ENCODE results near the gene CCDC167. TPM values are rescaled to one million over a fixed set of nuclear protein-coding genes. Genes with fewer than 3 reads are reported as not detected.

CCDC167 gene
- total RNA-seq, 1 experiment from 2014 or later: 47.6 TPM

Other genes with a start within 250 kb of the CCDC167 start
- 6.0 and 6.6 TPM in 2 replicates for gene TBC1D22B, start 242.1 kb downstream of the CCDC167 start, total RNA-seq (2014; rRNA removed)
- gene TMEM217, start 241.7 kb downstream of the CCDC167 start, total RNA-seq (2014; rRNA removed): 0.40 and 0.51 TPM in 2 replicates
- gene RNF8, start 145.9 kb downstream of the CCDC167 start, total RNA-seq (2014; rRNA removed): 16.6 and 23.6 TPM in 2 replicates
- gene CMTR1, start 66.7 kb downstream of the CCDC167 start, total RNA-seq (2014; rRNA removed): 40.3 and 45.0 TPM in 2 replicates
- 2.9 and 3.1 TPM in 2 replicates for gene MDGA1, start 198.0 kb upstream of the CCDC167 start, total RNA-seq (2014; rRNA removed)